Activated CD4-positive, CD25-positive, alpha-beta regulatory T cell (primary cell): ENCODE results near the gene SLC7A6.
"Not testable (repeated sequence)": the region's sequence is repeated elsewhere in the genome, so short reads cannot be mapped to it uniquely, and the experiment has no call there.

Experiments
- DNase-seq, 4 experiments: peaks; one replicate each; lab custom pipeline; 2025; lab: John Stamatoyannopoulos, UW

SLC7A6 gene

DNA sequence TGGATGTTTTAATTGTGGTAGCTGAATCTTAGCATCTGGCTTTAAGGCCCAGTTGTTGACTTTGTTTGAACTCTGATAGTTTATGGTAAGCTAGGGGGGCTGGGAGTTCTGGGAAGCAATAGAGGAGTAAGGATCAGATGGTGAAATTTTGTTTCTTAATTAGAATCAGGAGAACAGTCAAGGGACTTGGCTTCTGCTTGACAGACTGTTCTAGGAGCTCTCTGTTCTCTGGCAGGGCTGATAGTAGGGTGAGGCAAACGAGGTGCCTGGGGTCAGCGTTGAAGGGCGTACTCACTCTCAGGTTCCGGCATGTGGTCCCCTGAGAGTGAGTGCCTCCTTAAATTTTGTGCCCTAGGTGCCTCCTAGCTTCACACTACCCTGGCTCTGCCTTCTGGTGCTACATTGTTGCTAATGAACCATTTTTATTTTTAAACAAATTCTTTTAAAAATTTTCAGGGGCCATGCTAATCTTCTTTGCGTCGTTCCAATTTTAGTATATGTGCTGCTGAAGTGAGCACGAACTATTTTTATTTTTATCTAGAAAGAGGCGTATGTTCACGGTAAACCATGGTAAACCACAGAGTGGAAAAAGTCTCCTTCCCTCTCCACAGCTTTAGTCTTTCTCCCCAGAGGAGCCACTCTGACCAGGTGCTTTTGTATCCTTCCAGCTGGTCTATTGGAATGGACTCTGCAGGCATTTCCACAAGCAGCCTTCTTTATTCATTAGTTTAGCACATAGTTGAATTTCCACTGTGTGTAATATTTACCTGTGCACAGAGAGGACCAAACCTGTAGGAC is 19.7 kb downstream of the SLC7A6 start:
- DNase-seq, result no peak

DNA sequence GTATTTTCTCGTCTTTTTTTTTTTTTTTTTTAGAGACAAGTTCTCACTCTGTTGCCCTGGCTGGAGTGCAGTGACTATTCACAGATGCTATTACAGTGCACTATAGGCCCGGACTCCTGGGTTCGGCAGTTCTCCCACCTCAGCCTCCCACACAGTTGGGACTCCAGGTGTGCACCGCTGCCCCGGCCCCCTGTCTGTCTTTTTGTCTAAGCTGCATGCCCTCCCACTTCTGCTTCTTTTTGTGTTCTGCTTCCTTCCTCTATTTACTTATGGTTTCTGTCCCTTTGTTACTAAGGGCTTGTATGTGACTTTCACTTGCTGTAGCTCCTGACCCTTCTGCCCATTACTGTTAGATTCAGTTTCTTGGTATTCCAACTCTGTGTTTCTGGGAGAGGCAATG is 20.5 kb downstream of the SLC7A6 start:
- DNase-seq, result no peak

DNA sequence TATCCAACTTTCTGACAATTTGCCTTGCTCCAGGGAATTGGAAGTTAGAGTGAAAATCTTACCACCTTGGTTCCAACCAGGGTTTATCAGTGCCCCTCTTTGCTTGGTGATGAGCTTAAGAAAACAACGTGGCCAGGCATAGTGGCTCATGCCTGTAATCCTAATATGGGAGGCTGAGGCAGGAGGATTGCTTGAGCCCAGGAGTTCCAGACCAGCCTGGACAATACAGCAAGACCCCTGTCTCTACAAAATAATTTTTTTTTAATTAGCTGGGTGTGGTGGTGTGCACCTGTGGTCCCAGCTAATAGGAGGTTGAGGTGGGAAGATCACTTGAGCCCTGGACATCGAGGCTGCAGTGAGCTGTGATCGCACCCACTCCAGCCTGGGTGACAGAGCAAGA is 21.4 kb downstream of the SLC7A6 start:
- no peak for DNase-seq

DNA sequence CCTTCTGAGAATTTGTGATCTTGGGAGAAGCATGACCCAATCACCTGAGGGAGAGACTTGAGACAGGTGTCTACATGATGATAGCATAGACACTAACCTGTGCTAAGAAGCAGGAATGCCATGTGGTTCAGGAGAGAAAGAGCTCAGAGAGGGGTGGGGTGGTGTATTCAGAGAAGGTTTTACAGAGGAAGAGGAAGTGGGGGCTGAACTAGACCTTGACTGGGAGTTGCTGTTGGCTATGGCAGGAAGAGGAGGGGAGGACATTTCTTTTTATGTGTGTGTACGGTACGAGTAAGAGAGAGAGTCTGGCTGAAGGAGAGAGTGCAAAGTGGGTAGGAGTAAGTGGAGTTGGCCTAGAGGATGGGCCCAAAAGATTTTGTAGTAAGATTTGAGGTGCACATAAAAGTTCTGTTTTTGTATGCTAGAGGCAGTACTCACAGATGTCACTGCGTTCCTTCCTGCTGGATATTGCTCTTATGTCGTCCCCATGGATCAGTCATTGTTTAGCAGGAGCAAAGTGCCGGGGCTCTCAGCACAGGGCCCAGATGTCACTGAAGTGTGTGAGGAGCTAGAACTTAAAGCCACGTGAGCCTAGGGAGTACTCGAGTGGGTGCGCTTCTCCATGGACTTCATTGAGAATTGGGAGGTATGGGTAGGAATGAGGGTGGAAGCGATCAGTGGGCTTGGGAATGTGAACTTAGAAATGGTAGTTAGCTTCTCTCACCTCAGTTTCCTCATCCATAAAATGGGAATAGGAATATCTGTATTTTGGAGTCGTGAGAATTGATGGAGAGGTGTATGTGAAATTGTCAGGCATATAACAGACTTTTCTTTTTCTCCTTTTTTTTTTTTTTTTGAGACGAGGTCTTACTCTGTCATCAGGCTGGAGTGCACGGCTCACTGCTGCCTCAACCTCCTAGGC is 22.1 kb downstream of the SLC7A6 start:
- DNase-seq, result no peak

DNA sequence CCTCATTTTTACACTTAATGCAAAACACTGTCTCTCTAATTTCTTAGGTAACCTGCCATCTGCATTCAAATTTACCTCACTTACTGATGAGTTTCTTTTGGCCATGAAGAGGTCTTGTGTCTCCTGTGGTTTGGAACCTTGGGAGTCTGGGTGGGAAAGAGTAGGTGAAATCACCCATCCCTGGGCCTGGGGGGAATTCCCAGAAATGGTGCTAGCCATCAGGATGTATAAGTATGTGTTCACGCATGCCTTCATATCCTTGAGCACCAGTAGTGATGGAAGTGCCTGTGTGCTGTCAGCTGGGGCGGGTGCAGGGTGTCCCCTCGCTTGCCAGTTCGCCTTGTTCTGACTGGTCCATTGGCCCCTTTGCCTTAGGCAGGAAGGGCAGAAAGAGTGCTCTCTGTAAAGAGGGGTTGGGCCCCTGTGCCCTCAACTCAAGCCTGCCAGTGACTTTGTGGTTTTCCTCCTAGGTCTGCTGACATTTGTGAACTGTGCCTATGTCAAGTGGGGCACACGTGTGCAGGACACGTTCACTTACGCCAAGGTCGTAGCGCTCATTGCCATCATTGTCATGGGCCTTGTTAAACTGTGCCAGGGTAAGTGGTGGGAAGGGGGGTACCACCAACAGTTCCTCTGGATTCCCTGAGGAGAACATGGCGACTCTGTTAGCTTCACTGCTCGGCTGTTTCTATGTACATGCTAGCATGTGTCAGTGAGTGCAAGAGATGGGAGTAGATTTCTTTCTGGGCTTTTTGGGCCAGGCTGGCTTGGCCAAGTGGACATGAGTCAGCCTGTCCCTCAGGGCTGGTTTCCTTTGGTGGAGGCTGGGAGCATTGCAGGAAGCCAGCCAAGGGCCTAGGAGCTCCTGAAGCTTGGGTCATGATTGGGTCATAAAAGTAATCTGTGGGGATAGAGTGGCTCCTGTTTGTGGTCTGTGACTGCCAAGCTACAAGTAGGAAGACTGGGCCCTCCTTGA is 23.2 kb downstream of the SLC7A6 start:
- peak in 1 of 4 experiments; percentile 26 for DNase-seq

DNA sequence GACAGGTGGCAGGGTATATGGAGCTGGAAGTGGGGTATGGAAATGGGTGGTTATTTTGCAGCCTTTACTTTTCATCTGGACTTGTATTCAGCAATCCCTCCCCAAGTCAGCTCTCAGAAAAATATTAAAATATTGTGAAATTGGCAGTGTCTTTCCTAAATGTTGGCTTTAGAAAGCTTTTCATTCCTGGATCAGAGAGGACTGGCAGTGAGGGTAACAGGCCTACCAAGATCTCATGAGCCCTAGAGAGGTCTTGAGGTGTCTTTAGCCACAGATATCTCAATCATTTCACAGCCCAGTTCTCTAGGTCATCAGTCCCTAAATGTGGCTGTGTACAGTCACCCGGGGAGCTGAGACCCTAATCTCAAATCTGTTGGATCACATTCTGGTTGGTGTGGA is 23.9 kb downstream of the SLC7A6 start:
- no peak for DNase-seq

DNA sequence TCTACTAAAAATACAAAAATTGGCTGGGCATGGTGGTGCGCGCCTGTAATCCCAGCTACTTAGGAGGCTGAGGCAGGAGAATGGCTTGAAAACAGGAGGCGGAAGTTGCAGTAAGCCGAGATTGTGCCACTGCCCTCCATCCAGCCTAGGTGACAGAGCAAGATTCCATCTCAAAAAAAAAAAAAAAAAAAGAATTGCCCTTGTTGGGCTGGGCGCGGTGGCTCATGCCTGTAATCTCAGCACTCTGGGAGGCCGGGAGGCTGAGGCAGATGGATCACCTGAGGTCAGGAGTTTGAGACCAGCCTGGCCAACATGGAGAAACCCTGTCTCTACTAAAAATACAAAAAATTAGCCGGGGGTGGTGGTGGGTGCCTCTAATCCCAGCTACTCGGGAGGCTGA is 24.5 kb downstream of the SLC7A6 start:
- not testable (repeated sequence) for DNase-seq

DNA sequence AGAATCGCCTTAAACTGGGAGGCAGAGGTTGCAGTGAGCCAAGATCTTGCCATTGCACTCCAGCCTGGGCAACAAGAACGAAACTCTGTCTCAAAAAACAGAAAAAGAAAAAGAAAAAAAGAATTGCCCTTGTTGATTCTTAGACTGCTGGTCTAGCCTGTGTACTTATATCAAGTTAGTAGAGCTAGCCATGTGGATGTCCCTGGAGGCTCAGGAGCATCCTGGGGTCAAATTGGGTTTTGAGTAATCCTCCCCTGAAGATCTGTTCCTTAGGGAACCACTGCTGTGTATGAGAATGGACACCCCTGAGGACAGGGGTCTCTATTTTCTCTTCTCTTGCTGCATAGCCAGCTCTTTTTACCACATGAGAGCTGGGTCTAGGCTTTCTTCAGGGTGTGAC is 24.9 kb downstream of the SLC7A6 start:
- no peak for DNase-seq

DNA sequence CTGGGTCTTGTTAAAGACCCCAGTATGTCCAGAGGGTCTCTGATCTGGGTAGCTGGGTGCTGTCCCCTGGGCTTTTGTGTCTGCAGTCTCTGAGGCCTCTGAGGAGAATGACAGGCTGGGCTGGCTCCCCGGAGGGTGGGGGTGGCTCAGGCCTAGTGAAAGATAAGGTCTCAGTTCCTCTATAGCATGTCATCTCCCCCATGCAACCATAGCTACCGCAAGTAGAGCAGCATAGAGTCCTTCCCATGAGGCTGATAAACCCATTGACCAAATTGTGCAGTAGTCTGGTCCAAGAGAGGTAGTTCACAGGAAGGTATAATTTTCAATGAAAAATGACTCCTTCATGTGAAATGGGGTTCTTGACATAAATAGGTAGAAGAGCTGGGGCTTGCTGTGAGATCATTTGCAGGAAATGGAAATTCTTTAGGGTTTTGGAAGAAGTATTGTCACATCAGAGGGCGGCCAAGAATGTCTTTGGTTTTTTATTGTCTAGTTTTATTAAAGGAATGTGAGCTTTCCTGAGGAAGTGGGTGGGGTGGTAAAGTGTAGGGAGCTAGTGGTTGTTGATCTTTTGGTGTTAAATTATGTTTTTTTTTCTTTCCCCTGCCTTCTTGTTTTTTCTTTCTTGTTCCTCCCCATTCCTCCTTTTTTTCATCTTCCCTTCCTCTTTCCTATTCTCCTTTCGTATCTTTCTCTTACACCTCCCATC is 25.4 kb downstream of the SLC7A6 start:
- peak in 1 of 4 experiments; percentile 24 for DNase-seq

DNA sequence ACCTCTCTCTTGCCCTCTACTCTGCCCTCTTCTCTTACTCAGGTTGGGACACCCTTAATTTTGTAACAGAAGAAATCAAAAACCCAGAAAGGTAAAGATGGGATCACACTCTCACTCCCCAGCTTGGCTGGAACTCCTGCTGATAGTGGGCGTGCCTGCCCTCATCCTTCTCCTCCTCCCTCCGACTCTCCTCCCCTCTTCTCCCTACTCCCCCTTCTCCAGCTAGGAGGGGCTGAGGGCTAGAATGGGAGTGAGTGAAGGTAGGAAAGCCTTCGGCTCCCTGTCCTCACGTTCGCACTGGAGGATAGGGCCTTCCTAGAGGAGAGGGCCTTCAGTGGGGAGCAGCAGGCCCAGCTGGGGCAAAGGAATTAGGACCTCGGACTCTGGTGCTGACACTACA is 26.1 kb downstream of the SLC7A6 start:
- DNase-seq, result no peak

DNA sequence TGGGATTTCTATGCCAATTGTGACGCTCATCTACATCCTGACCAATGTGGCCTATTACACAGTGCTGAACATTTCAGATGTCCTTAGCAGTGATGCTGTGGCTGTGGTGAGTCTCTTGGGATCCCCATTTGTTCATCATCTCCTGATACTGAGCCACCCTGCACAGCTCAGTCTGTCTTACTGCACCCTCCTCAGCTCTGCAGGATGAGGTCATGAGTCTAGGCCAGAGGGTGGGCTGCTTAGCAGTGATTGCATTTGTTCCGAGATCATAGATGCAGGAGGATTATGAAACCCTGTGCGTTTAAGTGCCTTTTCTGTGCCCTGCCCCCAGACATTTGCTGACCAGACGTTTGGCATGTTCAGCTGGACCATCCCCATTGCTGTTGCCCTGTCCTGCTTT is 26.9 kb downstream of the SLC7A6 start:
- no peak for DNase-seq

DNA sequence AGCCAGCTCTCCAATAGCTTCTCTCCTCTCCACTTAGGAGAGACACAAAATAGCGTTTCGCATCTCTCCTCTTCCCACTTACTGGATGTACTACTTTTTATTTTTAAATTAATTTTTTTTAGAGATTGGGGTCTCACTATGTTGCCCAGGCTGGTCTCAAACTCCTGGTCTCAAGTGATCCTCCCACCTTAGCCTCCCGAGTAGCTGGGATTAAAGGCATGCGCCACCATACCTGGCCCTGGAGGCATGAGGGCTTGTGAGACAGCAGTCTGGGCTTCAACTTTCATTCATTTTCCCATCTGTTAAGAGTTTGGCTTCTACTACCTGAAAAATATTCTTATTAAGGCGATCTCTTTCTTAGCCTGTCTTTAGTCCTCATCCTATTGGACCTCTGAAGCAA is 28.1 kb downstream of the SLC7A6 start:
- DNase-seq, result no peak

DNA sequence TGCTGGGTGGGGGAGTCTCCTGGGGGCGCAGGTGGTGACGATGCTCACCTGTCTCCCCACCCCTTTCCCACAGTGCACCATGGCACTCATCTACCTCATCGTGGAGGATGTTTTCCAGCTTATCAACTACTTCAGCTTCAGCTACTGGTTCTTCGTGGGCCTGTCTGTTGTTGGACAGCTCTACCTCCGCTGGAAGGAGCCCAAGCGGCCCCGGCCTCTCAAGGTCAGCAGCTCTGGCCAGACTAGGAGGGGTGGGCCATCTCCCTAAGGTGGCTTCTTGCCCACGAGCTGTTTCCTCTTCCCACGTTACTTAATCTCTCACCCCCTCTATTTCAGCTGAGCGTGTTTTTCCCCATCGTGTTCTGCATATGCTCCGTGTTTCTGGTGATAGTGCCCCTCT is 32.0 kb downstream of the SLC7A6 start:
- no peak for DNase-seq

DNA sequence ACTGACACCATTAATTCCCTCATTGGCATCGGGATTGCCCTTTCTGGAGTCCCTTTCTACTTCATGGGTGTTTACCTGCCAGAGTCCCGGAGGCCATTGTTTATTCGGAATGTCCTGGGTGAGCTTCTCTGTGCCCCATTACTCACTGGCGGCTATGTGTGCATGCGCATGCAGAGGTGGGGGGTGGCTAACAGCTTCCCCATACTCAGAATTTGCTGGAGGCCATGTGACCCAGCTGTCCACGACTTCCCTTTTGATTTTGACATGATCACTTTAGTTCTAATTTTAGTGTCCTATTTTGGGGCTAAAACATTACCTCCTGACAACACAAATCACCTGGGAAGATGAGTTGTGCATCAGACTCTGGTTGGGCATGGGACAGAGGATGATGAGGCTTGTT is 32.4 kb downstream of the SLC7A6 start:
- no peak for DNase-seq

DNA sequence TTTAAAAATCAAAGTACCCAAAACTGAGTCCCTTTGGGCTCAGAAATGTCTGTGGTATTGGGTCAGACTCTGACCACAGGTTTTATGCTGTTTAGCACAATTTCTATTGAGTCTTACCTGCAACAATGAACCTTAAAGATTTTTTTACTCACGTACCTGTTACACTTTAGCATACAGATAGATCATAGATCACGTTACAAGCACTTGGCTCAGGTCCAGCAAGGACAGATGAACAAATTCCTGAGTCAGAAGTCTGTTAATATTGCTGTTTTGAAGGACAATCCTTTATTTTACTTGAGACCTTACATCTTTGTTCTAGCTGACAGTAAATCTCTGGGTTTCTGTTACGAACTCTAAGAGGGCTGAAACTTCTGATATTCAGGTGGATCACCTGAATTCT is 33.6 kb downstream of the SLC7A6 start:
- DNase-seq, result no peak

DNA sequence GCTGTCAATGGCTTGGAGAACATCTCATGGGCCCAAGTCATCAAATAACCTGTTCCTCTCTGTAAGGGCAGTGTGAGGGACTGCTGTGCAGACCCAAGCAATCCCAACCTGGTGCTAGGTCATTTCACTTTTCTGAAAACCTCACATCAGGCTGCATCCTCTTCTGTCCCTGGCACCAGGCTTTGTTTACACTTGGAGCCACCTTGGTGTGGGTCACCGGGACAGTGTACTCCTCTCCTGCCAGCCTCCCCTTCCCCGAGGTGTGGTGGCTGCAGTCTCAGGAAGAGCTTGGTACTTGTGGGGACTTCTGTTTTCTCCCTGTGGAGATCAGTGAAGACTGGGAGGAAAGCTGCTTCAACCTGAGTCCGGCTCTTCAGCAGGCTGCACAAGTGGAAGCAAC is 34.0 kb downstream of the SLC7A6 start:
- no peak for DNase-seq

DNA sequence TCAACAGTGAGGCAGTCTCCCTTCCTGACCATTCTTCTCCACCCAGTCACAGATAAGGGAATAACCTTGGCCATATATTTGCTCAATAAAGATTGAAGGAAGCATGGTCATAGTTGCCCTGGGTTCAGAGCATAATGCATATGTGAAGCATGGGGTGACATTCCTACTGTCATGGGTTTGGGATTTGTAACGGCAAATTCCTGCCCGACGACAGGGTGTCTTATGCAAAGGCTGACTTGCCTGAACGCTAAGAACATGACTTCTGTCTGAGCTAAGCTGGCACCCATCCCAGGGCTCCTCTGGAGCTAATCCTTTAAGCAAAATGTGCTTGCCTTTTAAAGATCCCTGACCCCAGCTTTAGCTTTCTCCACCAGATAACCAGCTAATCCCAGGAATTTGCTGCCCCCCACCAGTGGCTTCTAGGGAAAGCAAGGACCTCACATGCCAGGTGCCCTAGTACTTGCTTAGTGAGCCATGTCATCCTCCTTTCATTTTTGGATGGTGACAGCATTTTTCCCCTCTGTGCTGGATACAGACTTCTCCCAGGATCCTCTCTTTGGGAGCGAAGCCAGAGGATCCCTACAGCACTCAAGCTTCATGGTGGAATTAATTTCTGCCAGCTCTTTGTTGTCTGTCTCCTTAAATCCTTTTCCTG is 34.7 kb downstream of the SLC7A6 start:
- DNase-seq, result no peak

DNA sequence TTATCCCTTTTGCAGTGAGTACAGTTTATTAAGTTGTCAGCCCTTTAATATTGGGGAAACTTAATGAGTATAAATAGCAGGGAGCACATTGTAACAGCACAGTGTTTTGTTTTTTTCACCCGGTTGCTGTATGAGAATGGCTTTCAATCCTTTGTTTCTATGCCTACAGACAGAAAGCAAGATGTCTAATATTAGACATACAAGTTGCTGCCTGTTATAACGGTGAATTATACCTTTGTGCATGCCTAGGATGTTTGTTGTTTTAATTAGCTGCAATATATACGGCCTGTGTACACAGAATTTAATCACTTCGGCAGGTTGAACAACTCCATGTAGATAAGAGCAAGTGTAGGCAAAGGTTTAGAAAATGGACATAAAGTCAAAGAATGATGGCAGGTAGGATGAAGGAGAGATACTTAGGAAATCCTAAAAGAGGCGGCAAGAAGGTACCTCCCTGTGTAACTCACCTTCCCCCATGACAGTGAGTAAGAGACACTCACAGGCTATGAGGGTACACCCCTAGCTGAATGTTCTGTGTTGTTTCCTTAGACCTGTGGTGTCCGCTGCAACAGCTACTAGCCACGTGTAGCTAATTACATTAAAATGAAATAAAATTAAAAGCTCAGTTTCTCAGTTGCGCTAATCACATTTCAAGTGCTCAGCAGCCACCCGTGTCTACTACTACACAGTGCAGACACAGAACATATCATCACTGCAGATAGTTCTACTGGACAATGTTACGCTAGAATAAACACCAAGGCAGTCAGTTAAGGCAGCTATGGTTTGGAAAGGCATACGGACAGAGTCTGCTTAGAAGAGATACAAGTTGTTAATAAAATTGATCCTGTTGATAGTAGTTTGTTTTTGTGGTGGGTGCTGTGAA is 35.5 kb downstream of the SLC7A6 start:
- no peak for DNase-seq

DNA sequence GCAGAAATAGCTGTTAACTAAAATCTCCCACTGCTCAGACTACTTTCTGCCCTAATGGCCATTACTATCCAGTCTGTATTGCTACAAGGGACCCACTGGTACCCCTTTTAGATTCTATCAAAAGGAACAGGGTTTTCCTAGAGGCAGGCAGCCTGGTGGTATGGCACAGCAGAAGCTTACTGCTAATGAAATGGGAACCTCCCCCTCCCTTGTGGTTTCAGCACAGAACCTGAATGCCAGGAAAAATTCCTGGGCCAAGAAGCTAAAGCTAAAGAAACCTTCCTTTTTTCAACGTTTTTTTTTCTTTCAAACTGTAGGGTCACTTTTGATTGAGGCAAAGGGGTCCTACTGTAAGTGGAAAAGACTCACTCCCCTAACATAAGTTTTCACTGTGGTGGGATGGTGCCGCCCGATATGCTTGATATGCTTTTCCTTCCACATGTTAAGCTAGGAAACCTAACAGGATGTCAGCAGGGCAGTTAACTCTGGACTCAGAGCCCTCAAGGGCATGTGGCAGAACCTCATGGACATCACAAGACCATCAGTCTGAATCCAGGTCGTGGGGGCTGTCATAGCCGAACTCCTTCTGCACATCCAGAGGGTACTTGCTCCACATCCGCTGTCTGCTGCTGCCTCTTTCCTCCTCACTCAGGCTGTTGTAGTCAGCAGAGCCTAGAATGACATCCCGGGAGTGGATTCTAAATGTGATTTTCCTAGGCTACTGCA is 36.6 kb downstream of the SLC7A6 start:
- no peak for DNase-seq
